Body of pancreas (tissue), 4 donors: ENCODE results near the gene GANAB. TPM values are rescaled to one million over a fixed set of nuclear protein-coding genes. Genes with fewer than 3 reads are reported as not detected.
"Not testable (repeated sequence)": the region's sequence is repeated elsewhere in the genome, so short reads cannot be mapped to it uniquely, and the experiment has no call there.

Source experiments
- ATAC-seq: fragments of 150-250 bp; one replicate; pipeline ENCODE4 v1.9.1; 2016
- DNase-seq, 4 donors: peaks; one replicate each; pipeline ENCODE4 v3.0.0-alpha.2; 2019
- H3K27ac ChIP-seq, 4 donors: fragments of 200-600 bp; sonication (generic); 1 replicate in 3 of 4; 2 replicates in 1 of 4; pipeline versions ENCODE4 v1.5.1 to v1.6.1; 2016 to 2019; ENCODE audit warnings: mild to moderate bottlenecking in 1 of 4, mixed read lengths in 1 of 4, moderate library complexity in 1 of 4
- H3K27me3 ChIP-seq, 2 donors: fragments of 200-600 bp; sonication (generic); one replicate each; pipeline ENCODE4 v1.6.0; 2016; ENCODE audit warnings: mild to moderate bottlenecking in 1 of 2
- H3K36me3 ChIP-seq, 2 donors: fragments of 200-600 bp; sonication (generic); replicated peaks in 1 of 2; 2 replicates each; pipeline ENCODE4 v1.5.1; 2016; ENCODE audit warnings: low read depth in 2 of 2; ENCODE audit not compliant: insufficient read depth in 1 of 2
- H3K4me1 ChIP-seq: fragments of 200-600 bp; sonication (generic); one replicate; pipeline ENCODE4 v1.6.0; 2016
- H3K4me3 ChIP-seq, 2 donors: fragments of 200-600 bp; sonication (generic); 1 replicate in 1 of 2; 2 replicates in 1 of 2; pipeline ENCODE4 v1.5.1; 2016 to 2019
- H3K9me3 ChIP-seq, 3 donors: fragments of 200-600 bp; sonication (generic); 1 replicate in 2 of 3; 2 replicates in 1 of 3; pipeline ENCODE4 v1.5.1; 2016
- CTCF ChIP-seq, 7 experiments: fragments of 450-650 bp in 4 of 7; fragments of 200-600 bp in 3 of 7; sonication (generic) in 3 of 7; IDR thresholded peaks; one replicate each; pipeline ENCODE4 v1.5.1; 2016 to 2019; ENCODE audit warnings: antibody characterized with exemption in 7 of 7
- POLR2A ChIP-seq, 3 donors: fragments of 450-650 bp; IDR thresholded peaks; one replicate each; pipeline ENCODE4 v1.6.1; 2016; ENCODE audit warnings: antibody characterized with exemption in 3 of 3, mild to moderate bottlenecking in 2 of 3
- WGBS, 2 donors: methylation state at CpG; one replicate each; pipeline ENCODE4 v1.1.5; 2017; 5-methylcytosine and 5-hydroxymethylcytosine counted together
- intact Hi-C: fragments of 100-400 bp; cut with DNase I; formaldehyde crosslinking; loops from one replicate; pipeline ENCODE4 v1.15.1; 2023
- total RNA-seq, 2 donors: library from RNA; depleted of rRNA; stranded (reverse); fragments of >200 nt; gene quantifications; one replicate each; pipeline ENCODE4 v1.1.0, GENCODE V29; 2016

The GANAB gene
- total RNA-seq, 2 donors from 2014 or later = 62.3 to 64.9 TPM

- TF ChIP-seq POLR2A (IDR thresholded peaks at IDR 0.05) = no peak
- no peak for TF ChIP-seq CTCF (IDR thresholded peaks at IDR 0.05)
- intact Hi-C loops = no loop called here
- ATAC-seq (peak; percentile 69), DNase-seq (peak; percentile 65 to 76 (median 70))
- 3 to 4% methylated on average over 21 to 36 of the region's 36 CpGs for WGBS, 2 donors
- H3K9me3 ChIP-seq = no peaks in the 10 kb centered on the region
- no peaks in the 10 kb centered on the region for H3K27me3 ChIP-seq
- H3K4me1 ChIP-seq = peaks cover 41% of the 10 kb centered on the region
- H3K27ac ChIP-seq = peak overlapping the region; percentile 79 to 94 (median 84)
- H3K36me3 ChIP-seq = peaks cover 0 to 2% of the 10 kb centered on the region in 2 donors
- H3K4me3 ChIP-seq = peak overlapping the region; percentile 67 to 82
Observed at GRCh38 chr11:62664405-62665074, 18.1 kb upstream of the GANAB start.

GRCh38 chr11:62656796-62657429 is 10.5 kb upstream of the GANAB start:
- no peaks in the 10 kb centered on the region for H3K27me3 ChIP-seq
- intact Hi-C loops = no loop called here
- WGBS, 2 donors = 47 to 67% methylated on average over 5 of the region's 5 CpGs
- H3K4me3 ChIP-seq = no peak overlapping the region
- no peak for TF ChIP-seq POLR2A (IDR thresholded peaks at IDR 0.05)
- no peak for TF ChIP-seq CTCF (IDR thresholded peaks at IDR 0.05)
- ATAC-seq (no peak), DNase-seq (no peak)
- no peaks in the 10 kb centered on the region for H3K9me3 ChIP-seq
- peaks cover 7% of the 10 kb centered on the region for H3K4me1 ChIP-seq
- H3K36me3 ChIP-seq = no peaks in the 10 kb centered on the region
- no peak overlapping the region for H3K27ac ChIP-seq

GRCh38 chr11:62654297-62654696 is 7.9 kb upstream of the GANAB start:
- H3K9me3 ChIP-seq = no peaks in the 10 kb centered on the region
- peaks cover 0 to under 1% of the 10 kb centered on the region in 2 donors for H3K36me3 ChIP-seq
- no peak for TF ChIP-seq CTCF (IDR thresholded peaks at IDR 0.05)
- no peak for TF ChIP-seq POLR2A (IDR thresholded peaks at IDR 0.05)
- ATAC-seq = no peak
- no peak overlapping the region for H3K4me3 ChIP-seq
- intact Hi-C loops = no loop called here
- H3K4me1 ChIP-seq = peaks cover 14% of the 10 kb centered on the region
- no peak overlapping the region for H3K27ac ChIP-seq
- 84 to 85% methylated on average over 11 of the region's 11 CpGs for WGBS, 2 donors
- H3K27me3 ChIP-seq = no peaks in the 10 kb centered on the region
- DNase-seq = no peak

- intact Hi-C loops = no loop called here
- peaks cover 0 to 7% of the 10 kb centered on the region in 2 donors for H3K36me3 ChIP-seq
- 26 to 40% methylated on average over 13 to 16 of the region's 16 CpGs for WGBS, 2 donors
- TF ChIP-seq CTCF (IDR thresholded peaks at IDR 0.05) (no peak), POLR2A (IDR thresholded peaks at IDR 0.05) (no peak)
- no peak for ATAC-seq
- peak overlapping the region; percentile 71 to 93 (median 86) for H3K27ac ChIP-seq
- no peaks in the 10 kb centered on the region for H3K27me3 ChIP-seq
- H3K4me1 ChIP-seq = peaks cover 25% of the 10 kb centered on the region
- H3K4me3 ChIP-seq = peak overlapping the region; percentile 70 to 73
- H3K9me3 ChIP-seq = no peaks in the 10 kb centered on the region
- no peak for DNase-seq
Observed at GRCh38 chr11:62652161-62653006, 6.0 kb upstream of the GANAB start.

GRCh38 chr11:62650283-62650682 is 3.9 kb upstream of the GANAB start:
- H3K4me3 ChIP-seq, DNase-seq, H3K9me3 ChIP-seq, intact Hi-C loops, H3K27me3 ChIP-seq, H3K27ac ChIP-seq, H3K36me3 ChIP-seq, ATAC-seq: not testable (repeated sequence)
- WGBS, 2 donors = 89 to 90% methylated on average over 12 of the region's 12 CpGs
- peaks cover 38% of the 10 kb centered on the region for H3K4me1 ChIP-seq
